HEK293 (cell line): Measurements from ENCODE around the gene AIPL1.

Experiments used
- CTCF ChIA-PET: fragments of 350-600 bp; formaldehyde crosslinking; extraction: SDS; loops from one replicate; lab custom pipeline; 2021; ENCODE audit warnings: antibody characterized with exemption; lab: Yijun Ruan, JAX
- POLR2A ChIA-PET: fragments of 300-600 bp; formaldehyde crosslinking; extraction: SDS; loops from one replicate; lab custom pipeline; 2020; ENCODE audit warnings: antibody characterized with exemption, inconsistent platforms; lab: Yijun Ruan, JAX
- H3K27ac ChIP-seq: fragments of 200-500 bp; sonication (Bioruptor generic); 2 replicates; pipeline ENCODE4 v1.5.1; 2014; ENCODE audit warnings: low read depth, low read length, control low read depth, inconsistent platforms; ENCODE audit errors: extremely low read depth
- H3K36me3 ChIP-seq, 2 experiments: fragments of 200-500 bp in 1 of 2; sonication (Bioruptor generic) in 1 of 2; 1 replicate in 1 of 2; 2 replicates in 1 of 2; pipeline ENCODE4 v1.5.1; 2014 to 2017; ENCODE audit warnings: inconsistent platforms in 2 of 2, low read length in 2 of 2; ENCODE audit not compliant: control insufficient read depth in 2 of 2, insufficient read depth in 1 of 2
- H3K4me1 ChIP-seq: fragments of 200-500 bp; sonication (Bioruptor generic); 2 replicates; pipeline ENCODE4 v1.5.1; 2014; ENCODE audit warnings: mild to moderate bottlenecking, low read length, inconsistent platforms; ENCODE audit not compliant: control insufficient read depth, insufficient read depth
- H3K4me3 ChIP-seq: 2 replicates; pipeline ENCODE4 v1.5.1; 2011; ENCODE audit warnings: low read depth, mild to moderate bottlenecking, control low read depth, low read length, moderate library complexity
- H3K9me3 ChIP-seq: fragments of 200-500 bp; sonication (Bioruptor generic); 2 replicates; pipeline ENCODE4 v1.5.1; 2014; ENCODE audit warnings: low read depth, low read length, inconsistent platforms; ENCODE audit not compliant: control insufficient read depth, insufficient read depth
- ATF2 ChIP-seq: fragments of 450-650 bp; formaldehyde crosslinking; IDR thresholded peaks from 2 replicates; pipeline ENCODE4 v1.5.1; 2016; ENCODE audit warnings: missing biosample characterization, missing genetic modification characterization, low read depth
- EGR2 ChIP-seq: fragments of 450-650 bp; formaldehyde crosslinking; IDR thresholded peaks from 2 replicates; pipeline ENCODE4 v1.5.1; 2016; ENCODE audit warnings: low read depth, missing biosample characterization, missing genetic modification characterization
- GLI2 ChIP-seq: fragments of 450-650 bp; formaldehyde crosslinking; IDR thresholded peaks from 2 replicates; pipeline ENCODE4; 2017; ENCODE audit warnings: missing biosample characterization, missing genetic modification characterization, low read depth, borderline replicate concordance
- SETDB1 ChIP-seq: IDR thresholded peaks from one replicate; pipeline ENCODE4 v1.6.1; 2017; ENCODE audit warnings: mild to moderate bottlenecking, low read length, moderate library complexity, mixed read lengths; ENCODE audit not compliant: insufficient read length
- YY1 ChIP-seq: fragments of 450-650 bp; formaldehyde crosslinking; IDR thresholded peaks from 2 replicates; pipeline ENCODE4 v1.5.1; 2018; ENCODE audit warnings: missing biosample characterization, missing genetic modification characterization
- ZBTB1 ChIP-seq: fragments of 450-650 bp; formaldehyde crosslinking; IDR thresholded peaks from 2 replicates; pipeline ENCODE4 v1.5.1; 2016; ENCODE audit warnings: missing biosample characterization, missing genetic modification characterization
- ZBTB11 ChIP-seq: fragments of 450-650 bp; formaldehyde crosslinking; conservative IDR thresholded peaks from 2 replicates; pipeline ENCODE4 v1.5.1; 2016; ENCODE audit warnings: low read depth, missing biosample characterization, missing genetic modification characterization
- ZBTB49 ChIP-seq: fragments of 450-650 bp; formaldehyde crosslinking; IDR thresholded peaks from 2 replicates; pipeline ENCODE4 v1.5.1; 2016; ENCODE audit warnings: missing biosample characterization, missing genetic modification characterization, low read depth
- ZEB2 ChIP-seq: fragments of 450-650 bp; formaldehyde crosslinking; IDR thresholded peaks from 2 replicates; pipeline ENCODE4 v1.5.1; 2016; ENCODE audit warnings: missing biosample characterization, missing genetic modification characterization
- ZFP41 ChIP-seq: fragments of 450-650 bp; formaldehyde crosslinking; IDR thresholded peaks from 2 replicates; pipeline ENCODE4 v1.5.1; 2016; ENCODE audit warnings: missing biosample characterization, missing genetic modification characterization, borderline replicate concordance
- ZNF18 ChIP-seq: fragments of 450-650 bp; formaldehyde crosslinking; IDR thresholded peaks from 2 replicates; pipeline ENCODE4 v1.5.1; 2016; ENCODE audit warnings: missing biosample characterization, missing genetic modification characterization
- ZNF362 ChIP-seq: fragments of 450-650 bp; formaldehyde crosslinking; IDR thresholded peaks from 2 replicates; pipeline ENCODE4 v1.5.1; 2016; ENCODE audit warnings: missing biosample characterization, missing genetic modification characterization
- ZNF488 ChIP-seq: fragments of 450-650 bp; formaldehyde crosslinking; IDR thresholded peaks from 2 replicates; pipeline ENCODE4 v1.5.1; 2016; ENCODE audit warnings: missing biosample characterization, missing genetic modification characterization
- ZNF514 ChIP-seq: fragments of 450-650 bp; formaldehyde crosslinking; IDR thresholded peaks from 2 replicates; pipeline ENCODE4 v1.5.1; 2016; ENCODE audit warnings: missing biosample characterization, missing genetic modification characterization
- ZNF623 ChIP-seq: fragments of 450-650 bp; formaldehyde crosslinking; IDR thresholded peaks from 2 replicates; pipeline ENCODE4 v1.5.1; 2016; ENCODE audit warnings: missing biosample characterization, missing genetic modification characterization
- ZNF747 ChIP-seq: fragments of 450-650 bp; formaldehyde crosslinking; IDR thresholded peaks from 2 replicates; pipeline ENCODE4 v1.5.1; 2016; ENCODE audit warnings: missing biosample characterization, missing genetic modification characterization
- ZNF768 ChIP-seq: fragments of 450-650 bp; formaldehyde crosslinking; IDR thresholded peaks from 2 replicates; pipeline ENCODE4 v1.5.1; 2018; ENCODE audit warnings: missing biosample characterization, mild to moderate bottlenecking, missing genetic modification characterization
- ZSCAN23 ChIP-seq: fragments of 450-650 bp; formaldehyde crosslinking; IDR thresholded peaks from 2 replicates; pipeline ENCODE4 v1.5.1; 2016; ENCODE audit warnings: missing biosample characterization, missing genetic modification characterization
- ZXDB ChIP-seq: fragments of 450-650 bp; formaldehyde crosslinking; IDR thresholded peaks from 2 replicates; pipeline ENCODE4 v1.5.1; 2016; ENCODE audit warnings: missing biosample characterization, missing genetic modification characterization

The AIPL1 gene

GRCh38 chr17:6392609-6393350 lies 42.1 kb downstream of the AIPL1 start (continued):
- no peak for TF ChIP-seq EGR2 (tag by site-specific recombination)
- no peak for TF ChIP-seq ZBTB49 (tag by site-specific recombination)

GRCh38 chr17:6388416-6388815 lies 46.5 kb downstream of the AIPL1 start:
- TF ChIP-seq ZNF514 (tag by site-specific recombination) (no peak), ZXDB (no peak), ATF2 (tag by site-specific recombination) (no peak), GLI2 (no peak), ZFP41 (tag by site-specific recombination) (no peak), ZSCAN23 (tag by site-specific recombination) (no peak), ZNF768 (tag by site-specific recombination) (no peak), ZNF362 (tag by site-specific recombination) (no peak), ZNF623 (tag by site-specific recombination) (no peak), ZNF18 (tag by site-specific recombination) (no peak), ZBTB49 (tag by site-specific recombination) (no peak), ZNF747 (tag by site-specific recombination) (no peak), ZEB2 (tag by site-specific recombination) (no peak), YY1 (tag by site-specific recombination) (no peak), SETDB1 (no peak), ZNF488 (no peak), ZBTB1 (tag by site-specific recombination) (no peak), ZBTB11 (tag by site-specific recombination) (no peak)
- TF ChIP-seq, all 188 proteins: peak for 0
- Histone ChIP-seq H3K9me3 (no peaks in the 10 kb centered on the region), H3K4me3 (no peak overlapping the region), H3K27ac (no peak overlapping the region), H3K36me3 (no peaks in the 10 kb centered on the region), H3K4me1 (no peaks in the 10 kb centered on the region; the same call in 1 of the 2 replicates)
- ChIA-PET POLR2A (no interaction called here), CTCF (interaction anchor here (0.7 kb wide), 1 partner anchor 577 kb away, joined by 3 read pairs; no protein-coding TSS in a partner anchor)
